Panc1 (cell line): ENCODE measurements around the gene DEPP1. TPM values are rescaled to one million over a fixed set of nuclear protein-coding genes. Genes with fewer than 3 reads are reported as not detected.

ENCODE experiments used
- ATAC-seq: fragments of 200-7000 bp; cut with Tn5 transposase; 2 replicates; pipeline ENCODE4 v1.9.1; 2020; ENCODE audit warnings: mild to moderate bottlenecking, moderate library complexity
- BruUV-seq: library from RNA; stranded (reverse); fragments of 400-500 nt; replicated peaks from 2 replicates; lab custom pipeline; 2021; lab: Mats Ljungman, UMichigan
- CTCF ChIA-PET: fragments of 300-600 bp; sonication (Branson Sonifier 250); formaldehyde crosslinking; loops from one replicate; lab custom pipeline; 2022; ENCODE audit warnings: antibody characterized with exemption; lab: Charles Lee
- POLR2A ChIA-PET: fragments of 300-600 bp; sonication (Branson Sonifier 250); formaldehyde crosslinking; loops from one replicate; lab custom pipeline; 2022; ENCODE audit warnings: antibody characterized with exemption; lab: Charles Lee
- DNase-seq: peaks from one replicate; pipeline ENCODE4 v3.0.0-alpha.2; 2010; ENCODE audit warnings: low read depth, low spot score
- H3K27ac ChIP-seq: 2 replicates; pipeline ENCODE4 v1.5.1; 2011; ENCODE audit warnings: mild to moderate bottlenecking, low read length, inconsistent platforms
- H3K27me3 ChIP-seq: fragments of 200-500 bp; sonication (Bioruptor generic); 2 replicates; pipeline ENCODE4 v1.6.0; 2014; ENCODE audit warnings: low read length, inconsistent platforms; ENCODE audit not compliant: control insufficient read depth, insufficient read depth
- H3K36me3 ChIP-seq: fragments of 200-500 bp; sonication (Bioruptor generic); 2 replicates; pipeline ENCODE4 v1.5.1; 2014; ENCODE audit warnings: inconsistent platforms, mild to moderate bottlenecking, low read length, moderate library complexity; ENCODE audit not compliant: control insufficient read depth, insufficient read depth
- H3K4me1 ChIP-seq: 2 replicates; pipeline ENCODE4 v1.5.1; 2011; ENCODE audit warnings: inconsistent platforms, mild to moderate bottlenecking, low read length, moderate library complexity; ENCODE audit not compliant: control insufficient read depth, insufficient read depth
- H3K4me3 ChIP-seq, 2 experiments: 2 replicates each; pipeline ENCODE4 v1.5.1; 2011 to 2012; ENCODE audit warnings: low read depth in 2 of 2, low read length in 2 of 2, mild to moderate bottlenecking in 2 of 2, inconsistent platforms in 1 of 2, moderate library complexity in 1 of 2
- H3K9me3 ChIP-seq: fragments of 200-500 bp; sonication (Bioruptor generic); 2 replicates; pipeline ENCODE4 v1.5.1; 2014; ENCODE audit warnings: low read depth, mild to moderate bottlenecking, inconsistent platforms, low read length, moderate library complexity; ENCODE audit not compliant: control insufficient read depth, insufficient read depth
- POLR2AphosphoS5 ChIP-seq: IDR thresholded peaks from 2 replicates; pipeline ENCODE4 v1.6.1; 2012; ENCODE audit warnings: mild to moderate bottlenecking, low read depth, low read length, moderate library complexity
- SIN3A ChIP-seq: IDR thresholded peaks from 2 replicates; pipeline ENCODE4 v1.6.1; 2012; ENCODE audit warnings: low read depth, mild to moderate bottlenecking, low read length, moderate library complexity, borderline replicate concordance; ENCODE audit not compliant: insufficient read depth
- TCF7L2 ChIP-seq: IDR thresholded peaks from 2 replicates; pipeline ENCODE4 v1.6.1; 2011; ENCODE audit warnings: mild to moderate bottlenecking, low read depth, low read length, inconsistent platforms
- in situ Hi-C: cut with HindIII; loops from 2 replicates; pipeline ENCODE4 v1.10.0; 2016; ENCODE audit warnings: low sequenced_read_pairs, low pct_unique_long_range_greater_than_20kb
- intact Hi-C: fragments of 100-400 bp; cut with micrococcal nuclease; formaldehyde crosslinking; loops from one replicate; pipeline ENCODE4 v1.10.0; 2022; ENCODE audit not compliant: unreplicated experiment
- total RNA-seq: library from RNA; stranded (reverse); gene quantifications from one replicate; pipeline ENCODE4 v1.2.1, GENCODE V29; 2021; ENCODE audit not compliant: unreplicated experiment
- TF ChIP-seq, protein P1 (sequence below), 2 experiments: IDR thresholded peaks; 2 replicates each; pipeline ENCODE4 v1.6.1; 2011 to 2012; ENCODE audit warnings: low read depth in 2 of 2, control low read depth in 1 of 2, low read length in 1 of 2, mild to moderate bottlenecking in 1 of 2, moderate library complexity in 1 of 2; ENCODE audit not compliant: insufficient read depth in 1 of 2
- TF ChIP-seq, protein P2 (sequence below): fragments of 450-650 bp; IDR thresholded peaks from 2 replicates; pipeline ENCODE4 v1.5.1; 2017; ENCODE audit warnings: mild to moderate bottlenecking

Gene DEPP1
- total RNA-seq, 1 experiment from 2014 or later, result 16.6 TPM

DNA sequence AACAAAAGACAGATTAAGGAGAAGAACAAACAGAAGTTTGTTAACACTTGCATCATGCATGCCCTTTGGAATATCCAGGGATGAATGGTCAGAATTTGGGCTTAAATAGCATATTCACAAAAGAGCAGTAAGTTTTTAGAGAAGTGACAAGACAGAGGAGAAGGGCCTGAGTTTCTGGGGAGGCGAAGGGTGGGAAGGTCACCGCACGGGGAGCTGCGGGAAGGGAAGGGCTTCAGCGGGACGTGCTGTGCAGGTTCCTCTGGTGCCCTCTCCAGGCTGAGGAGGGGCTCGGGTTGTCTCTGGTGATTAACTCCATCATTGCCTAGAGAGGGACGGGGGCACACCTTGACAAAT, 11.7 kb upstream of the DEPP1 start:
- ChIA-PET POLR2A (no interaction called here), CTCF (no interaction called here)
- ATAC-seq, result peak; percentile 59; the same call in 1 of the 2 replicates
- no peak overlapping the region for H3K4me3 ChIP-seq
- 0 out of 2 replicates have a peak overlapping the region, but pooled peaks have one; percentile 1 for H3K27ac ChIP-seq
- intact Hi-C loops, result no loop called here
- H3K9me3 ChIP-seq, result no peaks in the 10 kb centered on the region
- H3K4me1 ChIP-seq, result 0 out of 2 replicates have a peak, but pooled peaks cover 5% of the 10 kb centered on the region
- BruUV-seq, result no TSS peak
- TF ChIP-seq, protein P1, sequence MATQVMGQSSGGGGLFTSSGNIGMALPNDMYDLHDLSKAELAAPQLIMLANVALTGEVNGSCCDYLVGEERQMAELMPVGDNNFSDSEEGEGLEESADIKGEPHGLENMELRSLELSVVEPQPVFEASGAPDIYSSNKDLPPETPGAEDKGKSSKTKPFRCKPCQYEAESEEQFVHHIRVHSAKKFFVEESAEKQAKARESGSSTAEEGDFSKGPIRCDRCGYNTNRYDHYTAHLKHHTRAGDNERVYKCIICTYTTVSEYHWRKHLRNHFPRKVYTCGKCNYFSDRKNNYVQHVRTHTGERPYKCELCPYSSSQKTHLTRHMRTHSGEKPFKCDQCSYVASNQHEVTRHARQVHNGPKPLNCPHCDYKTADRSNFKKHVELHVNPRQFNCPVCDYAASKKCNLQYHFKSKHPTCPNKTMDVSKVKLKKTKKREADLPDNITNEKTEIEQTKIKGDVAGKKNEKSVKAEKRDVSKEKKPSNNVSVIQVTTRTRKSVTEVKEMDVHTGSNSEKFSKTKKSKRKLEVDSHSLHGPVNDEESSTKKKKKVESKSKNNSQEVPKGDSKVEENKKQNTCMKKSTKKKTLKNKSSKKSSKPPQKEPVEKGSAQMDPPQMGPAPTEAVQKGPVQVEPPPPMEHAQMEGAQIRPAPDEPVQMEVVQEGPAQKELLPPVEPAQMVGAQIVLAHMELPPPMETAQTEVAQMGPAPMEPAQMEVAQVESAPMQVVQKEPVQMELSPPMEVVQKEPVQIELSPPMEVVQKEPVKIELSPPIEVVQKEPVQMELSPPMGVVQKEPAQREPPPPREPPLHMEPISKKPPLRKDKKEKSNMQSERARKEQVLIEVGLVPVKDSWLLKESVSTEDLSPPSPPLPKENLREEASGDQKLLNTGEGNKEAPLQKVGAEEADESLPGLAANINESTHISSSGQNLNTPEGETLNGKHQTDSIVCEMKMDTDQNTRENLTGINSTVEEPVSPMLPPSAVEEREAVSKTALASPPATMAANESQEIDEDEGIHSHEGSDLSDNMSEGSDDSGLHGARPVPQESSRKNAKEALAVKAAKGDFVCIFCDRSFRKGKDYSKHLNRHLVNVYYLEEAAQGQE (IDR thresholded peaks at IDR 0.05; ENCODE audit: insufficient read depth in 1 of 2, low read depth in 2 of 2, low read length in 1 of 2), result no peak
- TF ChIP-seq, protein P2, sequence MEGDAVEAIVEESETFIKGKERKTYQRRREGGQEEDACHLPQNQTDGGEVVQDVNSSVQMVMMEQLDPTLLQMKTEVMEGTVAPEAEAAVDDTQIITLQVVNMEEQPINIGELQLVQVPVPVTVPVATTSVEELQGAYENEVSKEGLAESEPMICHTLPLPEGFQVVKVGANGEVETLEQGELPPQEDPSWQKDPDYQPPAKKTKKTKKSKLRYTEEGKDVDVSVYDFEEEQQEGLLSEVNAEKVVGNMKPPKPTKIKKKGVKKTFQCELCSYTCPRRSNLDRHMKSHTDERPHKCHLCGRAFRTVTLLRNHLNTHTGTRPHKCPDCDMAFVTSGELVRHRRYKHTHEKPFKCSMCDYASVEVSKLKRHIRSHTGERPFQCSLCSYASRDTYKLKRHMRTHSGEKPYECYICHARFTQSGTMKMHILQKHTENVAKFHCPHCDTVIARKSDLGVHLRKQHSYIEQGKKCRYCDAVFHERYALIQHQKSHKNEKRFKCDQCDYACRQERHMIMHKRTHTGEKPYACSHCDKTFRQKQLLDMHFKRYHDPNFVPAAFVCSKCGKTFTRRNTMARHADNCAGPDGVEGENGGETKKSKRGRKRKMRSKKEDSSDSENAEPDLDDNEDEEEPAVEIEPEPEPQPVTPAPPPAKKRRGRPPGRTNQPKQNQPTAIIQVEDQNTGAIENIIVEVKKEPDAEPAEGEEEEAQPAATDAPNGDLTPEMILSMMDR, result no peak; the same call in 1 of the 2 replicates
- TF ChIP-seq SIN3A (no peak), TCF7L2 (no peak), POLR2AphosphoS5 (no peak)
- DNase-seq, result no peak
- in situ Hi-C loops, result no loop called here
- H3K36me3 ChIP-seq, result no peaks in the 10 kb centered on the region
- no peaks in the 10 kb centered on the region for H3K27me3 ChIP-seq

DNA sequence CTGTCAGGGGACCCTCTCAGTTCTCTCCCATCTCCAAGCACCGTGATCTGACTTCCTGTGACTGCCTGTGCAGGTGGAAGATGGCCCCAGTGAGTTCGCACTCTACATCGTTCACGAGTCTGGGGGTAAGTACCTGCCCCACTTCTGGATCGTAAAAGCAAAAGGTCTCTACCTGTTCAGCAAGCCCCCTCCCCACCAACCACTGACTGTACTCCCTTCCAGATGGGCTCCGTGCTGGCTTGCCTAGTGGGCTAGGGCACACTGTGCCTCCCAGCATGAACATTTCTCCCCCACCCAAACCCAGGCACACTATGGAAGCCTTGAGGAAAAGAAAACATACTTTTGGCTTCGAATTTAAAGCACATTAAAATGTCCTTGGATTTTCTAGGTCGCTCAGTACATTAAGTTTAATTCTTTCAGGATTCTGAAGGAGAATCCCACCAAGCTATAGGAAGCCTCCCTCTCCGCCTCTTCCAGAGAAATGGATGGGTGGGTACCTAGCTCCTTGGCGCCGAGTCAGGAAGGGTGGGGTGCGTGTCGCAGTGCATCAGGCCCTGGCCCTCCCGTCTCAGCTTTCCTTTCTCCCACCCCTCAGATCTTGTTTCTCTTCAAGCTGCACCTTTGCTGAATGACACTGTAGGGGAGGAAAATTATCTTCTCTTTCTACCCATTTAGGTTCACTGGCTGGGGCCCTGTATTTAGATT, 11.1 kb upstream of the DEPP1 start:
- in situ Hi-C loops (no loop called here), intact Hi-C loops (no loop called here)
- Histone ChIP-seq H3K27me3 (no peaks in the 10 kb centered on the region), H3K27ac (0 out of 2 replicates have a peak overlapping the region, but pooled peaks have one; percentile 1), H3K4me1 (0 out of 2 replicates have a peak, but pooled peaks cover 5% of the 10 kb centered on the region), H3K36me3 (no peaks in the 10 kb centered on the region), H3K9me3 (no peaks in the 10 kb centered on the region), H3K4me3 (no peak overlapping the region)
- no peak for ATAC-seq
- ChIA-PET POLR2A (no interaction called here), CTCF (no interaction called here)
- TF ChIP-seq POLR2AphosphoS5, result no peak
- TF ChIP-seq SIN3A, result no peak
- no peak for TF ChIP-seq TCF7L2
- TF ChIP-seq, protein P2, result no peak
- TF ChIP-seq, protein P1 (IDR thresholded peaks at IDR 0.05; ENCODE audit: insufficient read depth in 1 of 2, low read depth in 2 of 2, low read length in 1 of 2), result no peak
- DNase-seq, result no peak
- BruUV-seq, result no TSS peak
